Fibroblast of mammary gland (primary cell): ENCODE measurements around the gene EMP1.
A peak's percentile ranks its signal among the peaks of the same experiment; 100 is the strongest.

Experiments
- DNase-seq: peaks from one replicate; pipeline ENCODE4 v3.0.0-alpha.2; 2010; ENCODE audit warnings: low read depth
- H3K4me3 ChIP-seq: 2 replicates; pipeline ENCODE4 v1.5.1; 2011; ENCODE audit warnings: low read depth, mild to moderate bottlenecking, low read length, moderate library complexity; ENCODE audit not compliant: control insufficient read depth
- CTCF ChIP-seq: conservative IDR thresholded peaks from 2 replicates; pipeline ENCODE4 v1.5.1; 2011; ENCODE audit warnings: low read depth, low read length, inconsistent platforms; ENCODE audit not compliant: control insufficient read depth, insufficient read depth

EMP1 gene

GRCh38 chr12:13219320-13219719 lies 22.8 kb downstream of the EMP1 start:
- no peak for TF ChIP-seq CTCF
- no peak overlapping the region for H3K4me3 ChIP-seq
- no peak for DNase-seq

- H3K4me3 ChIP-seq, result no peak overlapping the region
- DNase-seq, result no peak
- TF ChIP-seq CTCF, result no peak
Observed at GRCh38 chr12:13220838-13221237, 24.3 kb downstream of the EMP1 start.

GRCh38 chr12:13222076-13222475 lies 25.6 kb downstream of the EMP1 start:
- no peak for TF ChIP-seq CTCF
- no peak overlapping the region for H3K4me3 ChIP-seq
- peak; percentile 75 for DNase-seq

DNA sequence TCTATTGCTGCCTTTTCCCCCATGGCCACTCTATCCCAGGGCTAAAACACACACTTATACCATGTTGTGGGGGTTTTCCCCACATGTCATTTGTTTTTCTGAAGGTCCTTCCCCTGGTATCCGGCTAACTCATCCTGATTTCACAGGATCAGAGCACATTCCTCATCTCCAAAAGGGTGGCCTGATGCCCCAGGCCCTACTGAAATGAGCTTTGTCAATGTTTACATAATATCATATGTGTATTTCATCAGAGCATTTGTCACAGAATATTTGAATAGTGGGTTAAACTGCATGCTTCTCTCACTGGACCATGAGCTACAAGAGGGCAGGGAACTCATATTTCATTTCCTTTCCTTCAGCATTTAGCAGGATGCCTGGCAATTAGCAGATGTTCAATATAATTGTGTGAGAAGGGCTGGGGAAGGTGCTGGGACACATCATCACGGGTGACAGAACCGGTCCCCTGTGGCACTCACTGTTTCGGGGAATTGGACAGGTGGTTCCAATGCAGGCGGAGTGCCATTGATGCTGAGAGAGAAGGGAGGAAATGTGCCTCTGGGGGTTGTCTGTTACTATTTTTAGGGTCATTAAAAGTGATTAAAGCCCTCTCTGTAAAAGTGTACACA lies 26.8 kb downstream of the EMP1 start:
- DNase-seq, result peak; percentile 94
- H3K4me3 ChIP-seq, result no peak overlapping the region
- TF ChIP-seq CTCF, result no peak

GRCh38 chr12:13223941-13224340 lies 27.4 kb downstream of the EMP1 start:
- no peak for TF ChIP-seq CTCF
- DNase-seq, result peak; percentile 35
- H3K4me3 ChIP-seq, result no peak overlapping the region

DNA sequence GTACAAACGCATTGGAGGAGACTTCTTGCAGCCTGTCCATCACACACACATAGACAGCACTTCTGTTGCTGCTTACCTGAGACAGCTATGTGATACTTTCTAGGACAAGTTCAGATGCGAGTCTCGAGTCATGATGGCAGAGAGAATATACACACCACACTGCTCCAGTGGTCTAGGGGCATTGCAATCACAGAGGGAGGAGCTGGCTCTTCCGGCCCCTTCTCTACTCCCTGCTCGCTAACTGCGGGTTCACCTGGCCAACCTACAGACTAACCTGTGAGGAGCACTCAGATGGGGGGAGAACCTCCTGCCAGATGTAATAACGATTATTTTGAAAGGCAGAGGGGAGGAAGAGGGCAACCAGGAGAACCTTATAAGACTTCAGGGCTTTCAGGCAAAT lies 30.7 kb downstream of the EMP1 start:
- DNase-seq, result no peak
- no peak overlapping the region for H3K4me3 ChIP-seq
- TF ChIP-seq CTCF, result no peak

DNA sequence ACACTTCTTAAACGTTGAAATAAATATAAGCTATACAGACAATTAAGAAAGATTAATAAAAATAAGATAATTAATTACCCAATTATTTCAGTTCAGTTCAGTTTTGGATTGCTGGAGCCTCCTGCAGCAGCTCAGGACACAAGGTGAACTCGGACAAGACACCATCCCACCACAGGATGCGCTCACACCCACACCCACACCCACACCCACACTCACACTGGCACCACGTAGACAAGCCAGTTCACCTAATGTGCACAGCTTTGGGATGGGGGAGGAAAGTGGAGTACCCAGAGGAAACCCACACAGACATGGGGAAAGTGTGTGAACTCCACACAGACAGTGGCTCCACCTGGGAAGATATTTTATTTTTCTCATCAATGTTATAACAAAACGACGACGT lies 32.1 kb downstream of the EMP1 start:
- TF ChIP-seq CTCF, result no peak
- no peak overlapping the region for H3K4me3 ChIP-seq
- no peak for DNase-seq
